ENCODE results near the gene LUM. TPM values are rescaled to one million over a fixed set of nuclear protein-coding genes. Genes with fewer than 3 reads are reported as not detected.

The LUM gene
- total and polyA plus RNA-seq, 2 of the 4 experiments (the other 2 are of a cell fraction): 50.0 to 70.5 TPM

DNA sequence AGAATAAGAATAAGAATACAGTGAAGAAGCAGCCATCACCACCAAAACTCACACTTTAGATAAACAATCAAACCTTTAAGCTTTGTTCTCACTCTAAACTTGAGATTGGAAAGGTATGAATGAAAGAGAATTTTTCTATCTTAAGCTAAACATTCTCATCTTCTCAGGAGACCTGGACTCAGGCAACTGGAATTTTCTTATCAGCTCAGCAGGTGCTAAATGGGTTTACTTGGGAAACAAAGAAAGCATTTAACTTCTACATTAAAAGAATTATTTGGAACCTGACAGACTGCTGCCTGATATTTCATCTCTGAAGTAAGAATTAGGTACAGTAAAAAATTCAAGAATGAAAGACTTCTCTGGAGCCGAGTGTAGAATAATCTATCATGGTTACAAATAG lies 32.8 kb downstream of the LUM start:
- Histone ChIP-seq H2AK5ac (ENCODE audit: low read depth, low read length) (no peak overlapping the region), H3K18ac (ENCODE audit: low read depth, low read length) (no peak overlapping the region), H3K27me3 (ENCODE audit: control insufficient read depth, insufficient read depth, low read length) (no peaks in the 10 kb centered on the region), H2AK9ac (replicated peaks; ENCODE audit: low read depth, low read length, poor library complexity) (no peak overlapping the region), H4K91ac (ENCODE audit: insufficient read depth, low read depth, low read length) (no peak overlapping the region), H3K27ac (ENCODE audit: insufficient read depth, low read length) (no peak overlapping the region), H4K20me1 (ENCODE audit: insufficient read depth, low read length) (no peaks in the 10 kb centered on the region), H3K4me3 (ENCODE audit: insufficient read depth, low read depth, low read length) (no peak overlapping the region), H3K9ac (ENCODE audit: low read depth, low read length) (no peak overlapping the region), H3K36me3 (ENCODE audit: control insufficient read depth, insufficient read depth, low read length) (no peaks in the 10 kb centered on the region), H3K4me2 (ENCODE audit: low read depth, low read length) (no peak overlapping the region), H2BK5ac (ENCODE audit: low read depth, low read length, poor library complexity, severe bottlenecking) (no peak overlapping the region), H4K8ac (ENCODE audit: low read depth in 2 of 2, low read length in 2 of 2) (no peak overlapping the region), H2BK120ac (ENCODE audit: low read depth, low read length) (no peak overlapping the region), H3K9me1 (ENCODE audit: insufficient read depth, low read length) (no peaks in the 10 kb centered on the region), H3K4me1 (ENCODE audit: control insufficient read depth, insufficient read depth, low read length) (no peaks in the 10 kb centered on the region), H3K79me1 (ENCODE audit: low read depth in 1 of 2, low read length in 2 of 2) (no peaks in the 10 kb centered on the region), H3K9me3 (ENCODE audit: control insufficient read depth, insufficient read depth, low read length) (no peaks in the 10 kb centered on the region), H3K23ac (ENCODE audit: low read depth, low read length) (no peak overlapping the region), H2BK15ac (ENCODE audit: low read depth, low read length) (no peak overlapping the region), H4K5ac (ENCODE audit: low read depth, low read length) (no peak overlapping the region), H2AFZ (replicated peaks; ENCODE audit: low read length, poor library complexity) (no peak overlapping the region), H2BK20ac (ENCODE audit: low read depth, low read length) (no peak overlapping the region), H3K4ac (ENCODE audit: low read depth, low read length) (no peak overlapping the region), H3K56ac (ENCODE audit: extremely low read depth, insufficient read depth, low read length) (no peak overlapping the region), H3K14ac (replicated peaks; ENCODE audit: low read depth, low read length) (no peak overlapping the region)
- intact Hi-C loops (cut with micrococcal nuclease): no loop called here
- WGBS, 2 experiments (ENCODE audit: extremely low coverage in 2 of 2, insufficient read length in 1 of 2): no CpG with 5 or more reads among the region's 1 CpG
- ATAC-seq (ENCODE audit: low read depth) (no peak), DNase-seq (no peak)
- no peak for TF ChIP-seq CTCF (conservative IDR thresholded peaks at IDR 0.05; ENCODE audit: low read depth, low read length)
- TF ChIP-seq MXI1 (IDR thresholded peaks at IDR 0.05; ENCODE audit: borderline replicate concordance, low read depth, low read length): no peak
- no peak for TF ChIP-seq NFE2L2 (IDR thresholded peaks at IDR 0.05; ENCODE audit: low read depth, low read length)
- TF ChIP-seq, protein P1, sequence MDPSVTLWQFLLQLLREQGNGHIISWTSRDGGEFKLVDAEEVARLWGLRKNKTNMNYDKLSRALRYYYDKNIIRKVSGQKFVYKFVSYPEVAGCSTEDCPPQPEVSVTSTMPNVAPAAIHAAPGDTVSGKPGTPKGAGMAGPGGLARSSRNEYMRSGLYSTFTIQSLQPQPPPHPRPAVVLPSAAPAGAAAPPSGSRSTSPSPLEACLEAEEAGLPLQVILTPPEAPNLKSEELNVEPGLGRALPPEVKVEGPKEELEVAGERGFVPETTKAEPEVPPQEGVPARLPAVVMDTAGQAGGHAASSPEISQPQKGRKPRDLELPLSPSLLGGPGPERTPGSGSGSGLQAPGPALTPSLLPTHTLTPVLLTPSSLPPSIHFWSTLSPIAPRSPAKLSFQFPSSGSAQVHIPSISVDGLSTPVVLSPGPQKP (IDR thresholded peaks at IDR 0.05; ENCODE audit: borderline replicate concordance, low read depth, low read length): no peak
- TF ChIP-seq USF2 (IDR thresholded peaks at IDR 0.05; ENCODE audit: low read depth, low read length): no peak
- no peak for TF ChIP-seq RAD21 (IDR thresholded peaks at IDR 0.05; ENCODE audit: low read length)
- no peak for TF ChIP-seq MAFK (IDR thresholded peaks at IDR 0.05; ENCODE audit: low read depth, low read length)
- TF ChIP-seq FOS (IDR thresholded peaks at IDR 0.05; ENCODE audit: low read depth, low read length): no peak
- TF ChIP-seq MAZ (IDR thresholded peaks at IDR 0.05; ENCODE audit: borderline replicate concordance, low read depth, low read length): no peak
- no peak for TF ChIP-seq CEBPB (IDR thresholded peaks at IDR 0.05; ENCODE audit: low read depth, low read length)
- TF ChIP-seq POLR2A (IDR thresholded peaks at IDR 0.05; ENCODE audit: low read depth, low read length): no peak
- no peak for TF ChIP-seq RFX5 (IDR thresholded peaks at IDR 0.05; ENCODE audit: low read depth, low read length)
- no peak for TF ChIP-seq BHLHE40 (IDR thresholded peaks at IDR 0.05; ENCODE audit: low read depth, low read length)
- no peak for TF ChIP-seq SMC3 (IDR thresholded peaks at IDR 0.05; ENCODE audit: low read depth, low read length)
- no peak for TF ChIP-seq CHD1 (IDR thresholded peaks at IDR 0.05; ENCODE audit: low read depth, low read length)
- BruUV-seq (replicated peaks): no TSS peak
- CTCF ChIA-PET: no interaction called here
- dilution Hi-C loops (cut with HindIII; ENCODE audit: low sequenced_read_pairs, unreplicated experiment): no loop called here
- in situ Hi-C loops (cut with MboI; ENCODE audit: low sequenced_read_pairs): no loop called here
- POLR2A ChIA-PET (ENCODE audit: unreplicated experiment): no interaction called here
